ENCODE results near the gene TCEA2. TPM values are rescaled to one million over a fixed set of nuclear protein-coding genes. Genes with fewer than 3 reads are reported as not detected.
A peak's percentile ranks its signal among the peaks of the same experiment; 100 is the strongest.

Gene TCEA2
- total RNA-seq, 2 experiments from 2014 or later, result 36.4 to 71.2 TPM

- Histone ChIP-seq H4K20me1 (ENCODE audit: insufficient read depth, low read length) (no peaks in the 10 kb centered on the region), H3K4me2 (ENCODE audit: low read length) (no peak overlapping the region), H3K36me3 (ENCODE audit: insufficient read depth, low read length) (no peaks in the 10 kb centered on the region), H3K9me2 (ENCODE audit: insufficient read depth, low read length) (no peaks in the 10 kb centered on the region), H3K27ac (ENCODE audit: low read depth, low read length, poor library complexity, severe bottlenecking) (no peak overlapping the region), H3K4me3 (ENCODE audit: low read depth, low read length, poor library complexity, severe bottlenecking) (no peak overlapping the region), H3K4me1 (ENCODE audit: insufficient read depth, low read length, poor library complexity, severe bottlenecking) (peaks cover 11% of the 10 kb centered on the region), H3K79me2 (ENCODE audit: insufficient read depth, low read depth, low read length) (no peaks in the 10 kb centered on the region), H3K9me3 (ENCODE audit: low read length) (no peaks in the 10 kb centered on the region), H2AFZ (ENCODE audit: low read length) (peak overlapping the region; percentile 70; the same call in 1 of the 2 replicates)
- POLR2A ChIA-PET, result no interaction called here
- DNase-seq (ENCODE audit: low spot score), result no peak
- TF ChIP-seq EZH2phosphoT487 (IDR thresholded peaks at IDR 0.05; ENCODE audit: borderline replicate concordance, low read depth, low read length), result no peak
- TF ChIP-seq, protein P1, sequence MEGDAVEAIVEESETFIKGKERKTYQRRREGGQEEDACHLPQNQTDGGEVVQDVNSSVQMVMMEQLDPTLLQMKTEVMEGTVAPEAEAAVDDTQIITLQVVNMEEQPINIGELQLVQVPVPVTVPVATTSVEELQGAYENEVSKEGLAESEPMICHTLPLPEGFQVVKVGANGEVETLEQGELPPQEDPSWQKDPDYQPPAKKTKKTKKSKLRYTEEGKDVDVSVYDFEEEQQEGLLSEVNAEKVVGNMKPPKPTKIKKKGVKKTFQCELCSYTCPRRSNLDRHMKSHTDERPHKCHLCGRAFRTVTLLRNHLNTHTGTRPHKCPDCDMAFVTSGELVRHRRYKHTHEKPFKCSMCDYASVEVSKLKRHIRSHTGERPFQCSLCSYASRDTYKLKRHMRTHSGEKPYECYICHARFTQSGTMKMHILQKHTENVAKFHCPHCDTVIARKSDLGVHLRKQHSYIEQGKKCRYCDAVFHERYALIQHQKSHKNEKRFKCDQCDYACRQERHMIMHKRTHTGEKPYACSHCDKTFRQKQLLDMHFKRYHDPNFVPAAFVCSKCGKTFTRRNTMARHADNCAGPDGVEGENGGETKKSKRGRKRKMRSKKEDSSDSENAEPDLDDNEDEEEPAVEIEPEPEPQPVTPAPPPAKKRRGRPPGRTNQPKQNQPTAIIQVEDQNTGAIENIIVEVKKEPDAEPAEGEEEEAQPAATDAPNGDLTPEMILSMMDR (conservative IDR thresholded peaks at IDR 0.05; ENCODE audit: low read length), result no peak
- no TSS peak for BruUV-seq (replicated peaks)
- intact Hi-C loops (cut with micrococcal nuclease; ENCODE audit: unreplicated experiment), result no loop called here
- CTCF ChIA-PET (ENCODE audit: unreplicated experiment), result interaction anchor here (1.0 kb wide), 2 partner anchors 65 to 81 kb away, joined by 3 read pairs; no protein-coding TSS in a partner anchor
Observed at GRCh38 chr20:64119301-64119680, 56.3 kb downstream of the TCEA2 start.

DNA sequence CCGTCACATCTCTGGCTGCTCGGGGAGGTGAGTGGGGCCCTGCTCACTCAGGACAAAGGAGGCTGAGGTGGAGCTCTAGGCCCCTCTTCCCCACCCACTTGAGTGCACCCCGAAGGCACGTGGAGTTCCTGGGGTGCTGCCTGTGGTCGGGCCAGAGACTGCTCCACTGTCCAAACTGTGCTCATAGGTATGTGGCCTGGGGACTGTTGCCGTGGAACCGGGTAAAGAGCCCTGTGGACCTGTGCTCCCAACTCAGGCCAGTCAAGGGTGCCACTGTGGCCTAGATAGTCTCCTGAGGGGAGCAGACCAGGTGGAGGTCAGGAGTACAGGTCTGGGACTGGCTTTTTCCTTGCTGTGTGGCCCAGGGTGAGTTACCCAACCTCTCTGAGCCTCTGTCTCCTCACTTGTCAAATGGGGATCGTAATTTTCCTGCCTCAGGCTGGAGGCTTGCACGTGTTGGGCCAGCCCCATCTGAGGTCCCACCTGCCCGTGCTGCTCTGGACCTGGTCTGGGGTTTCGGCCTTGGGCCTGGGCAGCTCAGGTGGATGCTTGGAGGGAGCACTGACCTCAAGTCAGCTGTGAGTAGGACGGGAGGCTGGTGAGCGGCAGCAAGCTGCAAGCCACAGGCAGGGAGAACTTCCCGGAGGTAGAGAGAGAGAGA, 56.8 kb downstream of the TCEA2 start:
- no peaks in the 10 kb centered on the region for H3K9me3 ChIP-seq (ENCODE audit: low read length)
- ChIA-PET POLR2A (interaction anchor here (0.9 to 1.2 kb wide), 2 partner anchors 68 to 392 kb away, joined by 3 read pairs; no protein-coding TSS in a partner anchor), CTCF (ENCODE audit: unreplicated experiment) (interaction anchor here (1.0 kb wide), 3 partner anchors 65 to 139 kb away, joined by 3 read pairs; partner anchors contain the start of gene PRPF6)
- H4K20me1 ChIP-seq (ENCODE audit: insufficient read depth, low read length), result no peaks in the 10 kb centered on the region
- H3K79me2 ChIP-seq (ENCODE audit: insufficient read depth, low read depth, low read length), result no peaks in the 10 kb centered on the region
- peaks cover 11% of the 10 kb centered on the region for H3K4me1 ChIP-seq (ENCODE audit: insufficient read depth, low read length, poor library complexity, severe bottlenecking)
- H3K36me3 ChIP-seq (ENCODE audit: insufficient read depth, low read length), result no peaks in the 10 kb centered on the region
- H3K4me2 ChIP-seq (ENCODE audit: low read length), result peak overlapping the region; percentile 52
- peak overlapping the region; percentile 29 for H3K4me3 ChIP-seq (ENCODE audit: low read depth, low read length, poor library complexity, severe bottlenecking)
- peak overlapping the region; percentile 9 for H3K27ac ChIP-seq (ENCODE audit: low read depth, low read length, poor library complexity, severe bottlenecking)
- BruUV-seq (replicated peaks), result no TSS peak
- no peak for TF ChIP-seq EZH2phosphoT487 (IDR thresholded peaks at IDR 0.05; ENCODE audit: borderline replicate concordance, low read depth, low read length)
- TF ChIP-seq, protein P1 (conservative IDR thresholded peaks at IDR 0.05; ENCODE audit: low read length), result no peak
- H3K9me2 ChIP-seq (ENCODE audit: insufficient read depth, low read length), result no peaks in the 10 kb centered on the region
- intact Hi-C loops (cut with micrococcal nuclease; ENCODE audit: unreplicated experiment), result loop anchor here (1.0 kb wide), 3 partner anchors 37 to 140 kb away; no protein-coding TSS in a partner anchor
- peak overlapping the region; percentile 70 for H2AFZ ChIP-seq (ENCODE audit: low read length)
- DNase-seq (ENCODE audit: low spot score), result peak; percentile 16

GRCh38 chr20:64121586-64121985, 58.6 kb downstream of the TCEA2 start:
- no peak overlapping the region for H3K4me3 ChIP-seq (ENCODE audit: low read depth, low read length, poor library complexity, severe bottlenecking)
- intact Hi-C loops (cut with micrococcal nuclease; ENCODE audit: unreplicated experiment), result no loop called here
- H3K4me2 ChIP-seq (ENCODE audit: low read length), result no peak overlapping the region
- CTCF ChIA-PET (ENCODE audit: unreplicated experiment), result no interaction called here
- H3K9me2 ChIP-seq (ENCODE audit: insufficient read depth, low read length), result no peaks in the 10 kb centered on the region
- DNase-seq (ENCODE audit: low spot score), result no peak
- H3K4me1 ChIP-seq (ENCODE audit: insufficient read depth, low read length, poor library complexity, severe bottlenecking), result peaks cover 11% of the 10 kb centered on the region
- no peaks in the 10 kb centered on the region for H3K36me3 ChIP-seq (ENCODE audit: insufficient read depth, low read length)
- POLR2A ChIA-PET, result no interaction called here
- H3K9me3 ChIP-seq (ENCODE audit: low read length), result no peaks in the 10 kb centered on the region
- BruUV-seq (replicated peaks), result no TSS peak
- H3K27ac ChIP-seq (ENCODE audit: low read depth, low read length, poor library complexity, severe bottlenecking), result no peak overlapping the region
- H3K79me2 ChIP-seq (ENCODE audit: insufficient read depth, low read depth, low read length), result no peaks in the 10 kb centered on the region
- H2AFZ ChIP-seq (ENCODE audit: low read length), result no peak overlapping the region
- no peak for TF ChIP-seq EZH2phosphoT487 (IDR thresholded peaks at IDR 0.05; ENCODE audit: borderline replicate concordance, low read depth, low read length)
- TF ChIP-seq, protein P1 (conservative IDR thresholded peaks at IDR 0.05; ENCODE audit: low read length), result no peak
- H4K20me1 ChIP-seq (ENCODE audit: insufficient read depth, low read length), result no peaks in the 10 kb centered on the region
